Globus pallidus (tissue), 1 donor: ENCODE results near the gene FCAR.
"Not testable (repeated sequence)": the region's sequence is repeated elsewhere in the genome, so short reads cannot be mapped to it uniquely, and the experiment has no call there.

Experiments
- DNase-seq: peaks from one replicate; pipeline ENCODE4 v3.0.0-alpha.2; 2015; ENCODE audit warnings: low spot score

The FCAR gene

GRCh38 chr19:54894106-54894505 is 20.1 kb downstream of the FCAR start:
- not testable (repeated sequence) for DNase-seq

GRCh38 chr19:54896036-54896435 is 22.0 kb downstream of the FCAR start:
- no peak for DNase-seq

DNA sequence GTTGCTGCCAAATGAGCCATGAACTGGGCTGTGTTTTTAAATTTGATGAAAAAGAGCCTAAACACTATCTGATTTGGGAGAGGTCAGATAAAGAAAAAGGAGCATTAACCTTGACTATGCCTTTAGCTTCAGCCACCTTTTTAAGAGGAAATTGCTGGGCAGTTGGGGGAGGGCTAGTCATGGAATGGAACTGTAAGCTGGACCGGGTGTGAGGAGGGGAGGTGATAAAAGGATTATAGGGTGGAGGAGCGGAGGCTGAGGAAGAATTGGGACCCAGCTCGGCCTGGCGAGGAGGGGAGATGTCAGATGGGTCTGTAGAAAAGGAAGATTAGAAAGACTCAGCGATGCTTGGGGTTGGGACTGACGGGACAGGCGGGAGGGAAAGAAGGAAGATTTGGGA is 24.6 kb downstream of the FCAR start:
- DNase-seq, result not testable (repeated sequence)

DNA sequence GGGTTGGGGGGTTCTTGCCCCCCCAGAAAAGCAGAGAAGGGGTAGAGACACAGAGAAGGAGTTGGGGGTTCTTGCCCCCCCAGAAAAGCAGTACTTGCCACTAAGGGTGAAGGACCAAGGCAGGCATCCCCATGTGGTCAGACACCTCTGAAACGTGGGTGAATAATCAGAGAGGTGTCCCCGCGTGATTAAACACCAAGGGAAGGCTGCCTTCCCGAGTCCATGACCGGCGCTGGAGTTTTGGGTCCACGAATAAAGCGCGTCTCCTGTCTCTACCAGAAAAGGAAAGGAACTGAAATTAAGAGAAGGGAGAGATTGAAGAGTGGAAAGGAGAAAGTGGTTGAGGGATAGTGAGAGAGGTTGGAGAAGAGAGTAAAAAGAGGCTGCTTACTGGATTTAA is 25.6 kb downstream of the FCAR start:
- not testable (repeated sequence) for DNase-seq

DNA sequence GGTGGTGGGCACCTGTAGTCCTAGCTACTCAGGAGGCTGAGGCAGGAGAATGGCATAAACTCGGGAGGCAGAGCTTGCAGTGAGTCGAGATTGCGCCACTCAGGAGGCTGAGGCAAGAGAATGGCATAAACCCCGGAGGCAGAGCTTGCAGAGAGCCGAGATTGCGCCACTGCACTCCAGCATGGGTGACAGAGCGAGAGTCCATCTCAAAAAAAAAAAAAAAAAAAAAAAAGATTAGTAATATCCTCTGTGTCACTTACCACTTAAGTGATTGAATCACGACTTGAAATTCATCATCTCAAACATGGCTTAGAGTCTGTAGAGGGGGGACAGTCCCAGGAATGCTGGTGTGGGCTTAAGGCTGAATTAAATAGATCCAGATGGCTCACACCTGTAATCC is 27.1 kb downstream of the FCAR start:
- not testable (repeated sequence) for DNase-seq

GRCh38 chr19:54902061-54902460 is 28.0 kb downstream of the FCAR start:
- DNase-seq, result no peak

GRCh38 chr19:54903303-54903702 is 29.3 kb downstream of the FCAR start:
- no peak for DNase-seq

GRCh38 chr19:54904261-54904660 is 30.2 kb downstream of the FCAR start:
- not testable (repeated sequence) for DNase-seq

- DNase-seq, result no peak
Measured at GRCh38 chr19:54905421-54905802, 31.4 kb downstream of the FCAR start.

DNA sequence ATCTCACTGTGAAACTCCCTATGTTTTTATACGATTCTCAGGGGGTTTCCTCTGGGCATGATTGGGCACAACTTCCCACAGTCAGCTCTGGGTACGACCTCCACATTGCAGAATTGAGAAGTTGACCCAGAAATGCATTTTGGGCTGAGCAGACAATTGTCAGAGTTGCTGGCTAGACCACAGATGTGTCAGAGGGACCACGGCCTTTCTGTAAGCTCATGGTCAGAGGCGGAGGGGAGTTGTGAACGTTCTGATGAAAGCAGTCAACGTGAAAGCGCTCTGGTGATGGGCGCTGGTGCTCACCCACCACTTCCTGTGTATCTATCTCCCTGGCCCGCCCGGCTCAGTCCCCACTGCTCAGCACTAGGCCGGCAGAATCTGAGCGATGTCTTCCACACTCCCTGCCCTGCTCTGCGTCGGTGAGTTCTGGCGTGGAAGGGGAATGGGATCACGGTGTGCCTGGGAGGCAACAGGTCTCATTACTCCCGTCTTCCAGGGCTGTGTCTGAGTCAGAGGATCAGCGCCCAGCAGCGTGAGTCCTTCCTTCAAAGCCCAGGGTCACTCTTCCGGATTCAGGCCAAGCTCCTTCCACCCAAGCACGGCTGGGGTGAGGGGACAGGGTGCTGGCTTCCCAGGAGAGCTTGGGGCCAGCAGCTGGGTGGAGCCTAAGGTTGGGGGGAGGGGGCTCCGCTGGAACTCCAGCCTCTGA is 31.9 kb downstream of the FCAR start, which contains the start of gene NCR1:
NCR1 (plus strand) TSS at position 346 of the 709 bp plus-strand sequence; CDS start at position 386, 40 bp downstream.
- DNase-seq, result no peak

GRCh38 chr19:54906819-54907218 is 32.8 kb downstream of the FCAR start:
- DNase-seq, result no peak

DNA sequence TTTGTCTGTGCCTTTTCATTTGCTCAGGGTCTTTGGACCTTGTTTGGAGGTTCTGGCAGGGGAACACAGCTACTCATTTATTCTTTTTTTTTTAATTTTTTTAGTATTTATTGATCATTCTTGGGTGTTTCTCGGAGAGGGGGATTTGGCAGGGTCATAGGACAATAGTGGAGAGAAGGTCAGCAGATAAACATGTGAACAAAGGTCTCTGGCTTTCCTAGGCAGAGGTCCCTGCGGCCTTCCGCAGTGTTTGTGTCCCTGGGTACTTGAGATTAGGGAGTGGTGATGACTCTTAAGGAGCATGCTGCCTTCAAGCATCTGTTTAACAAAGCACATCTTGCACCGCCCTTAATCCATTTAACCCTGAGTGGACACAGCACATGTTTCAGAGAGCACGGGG is 33.9 kb downstream of the FCAR start:
- not testable (repeated sequence) for DNase-seq

- DNase-seq, result peak; percentile 7
Measured at GRCh38 chr19:54916822-54917221, 42.8 kb downstream of the FCAR start.

DNA sequence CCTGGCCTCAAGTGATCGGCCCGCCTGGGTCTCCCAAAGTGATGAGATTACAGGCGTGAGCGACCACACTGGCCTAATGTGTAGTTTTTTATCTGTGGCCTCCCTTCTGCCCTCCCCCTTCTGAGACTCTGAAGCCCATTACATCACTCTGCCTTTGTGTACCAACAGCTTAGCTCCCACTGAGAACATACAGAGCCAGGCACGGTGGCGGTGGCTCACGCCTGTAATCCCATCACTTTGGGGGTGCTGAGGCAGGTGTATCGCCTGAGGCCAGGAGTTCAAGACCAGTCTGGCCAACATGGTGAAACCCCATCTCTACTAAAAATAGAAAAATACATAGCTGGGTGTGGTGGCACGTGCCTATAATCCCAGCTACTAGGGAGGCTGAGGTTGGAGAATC is 44.5 kb downstream of the FCAR start:
- no peak for DNase-seq

DNA sequence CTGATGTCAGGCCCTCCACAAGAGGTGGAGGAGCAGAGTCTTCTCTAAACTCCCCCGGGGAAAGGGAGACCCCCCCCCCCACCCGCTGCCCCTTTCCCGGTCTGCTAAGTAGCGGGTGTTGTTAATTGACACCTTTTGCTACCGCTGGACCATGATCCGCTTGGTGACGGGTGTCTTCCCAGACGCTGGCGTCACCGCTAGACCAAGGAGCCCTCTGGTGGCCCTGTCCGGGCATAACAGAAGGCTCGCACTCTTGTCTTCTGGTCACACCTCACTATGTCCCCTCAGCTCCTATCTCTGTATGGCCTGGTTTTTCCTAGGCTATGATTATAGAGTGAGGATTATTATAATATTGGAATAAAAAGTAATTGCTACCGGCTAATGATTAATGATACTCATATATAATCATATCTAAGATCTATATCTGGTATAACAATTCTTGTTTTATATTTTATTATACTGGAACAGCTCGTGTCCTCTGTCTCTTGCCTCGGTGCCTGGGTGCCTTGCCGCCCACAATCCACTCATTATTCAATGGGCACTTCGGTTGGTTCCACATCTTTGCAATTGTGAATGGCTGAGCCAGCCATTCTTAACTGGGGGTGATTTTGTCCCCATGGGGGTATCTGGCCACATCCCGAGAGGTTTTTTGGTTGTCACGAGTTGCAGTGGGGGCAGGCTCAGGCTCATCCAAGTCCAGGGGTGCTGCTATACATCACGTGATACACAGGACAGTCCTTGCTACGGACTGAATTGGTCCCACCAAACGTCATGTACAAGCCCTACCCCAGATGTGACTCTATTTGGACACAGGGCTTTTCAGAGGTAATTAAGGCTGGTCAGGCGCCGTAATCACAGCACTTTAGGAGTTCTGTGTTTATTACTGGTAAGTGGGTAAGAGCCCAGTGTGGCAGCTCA is 45.9 kb downstream of the FCAR start:
- DNase-seq, result not testable (repeated sequence)

DNA sequence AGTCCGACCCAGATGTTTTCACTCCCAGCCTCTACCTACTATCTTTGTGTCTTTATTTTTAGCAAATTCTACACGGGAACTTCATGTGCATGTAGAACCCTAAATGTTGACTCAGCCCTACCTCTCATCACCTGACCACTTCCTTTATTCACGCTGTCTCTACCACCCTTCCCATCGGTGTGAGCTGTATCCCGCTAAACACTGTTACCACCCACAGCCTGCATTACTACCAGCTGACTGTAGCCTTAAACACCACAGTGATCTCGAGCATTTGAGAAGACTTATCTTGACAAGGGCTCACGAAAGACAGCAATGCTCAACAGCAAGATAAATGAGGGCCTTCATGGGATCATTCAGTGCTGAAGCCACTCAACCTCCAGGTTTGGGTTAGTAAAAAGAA is 47.0 kb downstream of the FCAR start:
- DNase-seq, result no peak

- DNase-seq, result no peak
Measured at GRCh38 chr19:54923276-54923675, 49.2 kb downstream of the FCAR start.

- no peak for DNase-seq
Measured at GRCh38 chr19:54928299-54928698, 54.3 kb downstream of the FCAR start.

DNA sequence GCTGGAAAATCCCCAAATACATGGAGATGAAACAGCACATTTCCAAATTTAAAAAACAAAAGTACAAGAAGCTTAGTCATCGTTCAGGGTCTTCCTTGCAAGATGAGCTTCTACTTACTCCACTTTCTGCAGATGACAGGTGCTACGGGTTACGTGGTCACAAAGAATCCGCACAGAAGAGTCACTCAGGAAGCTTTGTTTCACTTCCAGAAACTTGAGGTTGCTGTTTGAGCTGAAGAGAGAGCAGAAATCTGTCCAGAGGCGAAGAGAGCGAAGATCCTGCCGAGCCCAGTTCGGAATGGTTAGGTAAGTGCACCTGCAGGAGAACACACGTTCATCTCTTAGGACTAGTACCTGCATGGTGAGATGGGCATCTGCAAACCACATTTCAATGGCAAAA is 63.9 kb downstream of the FCAR start:
- DNase-seq, result no peak

DNA sequence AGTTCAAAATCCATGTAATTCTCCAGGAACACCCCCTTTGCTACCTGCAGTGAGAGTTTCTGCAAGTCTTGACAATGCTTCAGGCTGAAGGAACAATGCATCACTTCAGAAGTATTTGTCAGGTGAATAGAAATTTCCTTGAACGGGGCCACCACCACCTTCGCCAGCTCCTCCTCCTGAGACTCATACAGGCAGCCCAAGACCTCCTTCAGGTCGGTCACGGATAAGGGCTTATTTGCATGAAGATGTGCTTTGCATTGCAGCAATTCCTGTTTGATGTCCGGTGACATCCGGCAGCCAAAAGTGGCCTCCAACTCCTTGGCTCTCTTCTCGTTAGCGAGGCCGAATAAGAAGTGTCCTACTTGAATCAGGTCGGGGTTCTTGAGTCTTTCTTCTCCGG is 64.9 kb downstream of the FCAR start:
- DNase-seq, result no peak

- DNase-seq, result not testable (repeated sequence)
Measured at GRCh38 chr19:54939538-54939937, 65.5 kb downstream of the FCAR start.
